SHP77 treated with DMSO at 0.1 percent for 48 hours (cell line): Measurements from ENCODE around the gene SUCLA2.
"Not testable (repeated sequence)": the region's sequence is repeated elsewhere in the genome, so short reads cannot be mapped to it uniquely, and the experiment has no call there.

Experiments used
- DNase-seq: peaks from one replicate; lab custom pipeline; 2025; lab: John Stamatoyannopoulos, UW

Gene SUCLA2

DNA sequence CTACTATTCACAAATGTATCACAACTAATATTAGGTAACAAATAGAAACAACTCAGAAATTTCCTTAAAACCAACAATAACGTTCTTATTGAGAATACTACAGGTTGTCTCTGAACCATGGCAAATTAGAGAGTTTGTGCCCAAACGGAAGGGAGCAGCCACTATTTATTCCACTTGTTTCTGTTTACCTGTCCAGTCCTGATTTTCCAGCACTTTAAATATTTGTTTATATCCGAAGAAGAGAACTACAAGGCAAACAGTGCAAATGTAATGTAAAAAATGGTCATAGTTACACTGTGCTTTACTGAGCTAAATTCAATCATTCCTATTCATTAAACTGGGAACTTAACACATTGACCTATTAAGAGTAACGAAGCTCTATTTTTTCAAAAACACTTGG, 9.2 kb downstream of the SUCLA2 start:
- no peak for DNase-seq

DNA sequence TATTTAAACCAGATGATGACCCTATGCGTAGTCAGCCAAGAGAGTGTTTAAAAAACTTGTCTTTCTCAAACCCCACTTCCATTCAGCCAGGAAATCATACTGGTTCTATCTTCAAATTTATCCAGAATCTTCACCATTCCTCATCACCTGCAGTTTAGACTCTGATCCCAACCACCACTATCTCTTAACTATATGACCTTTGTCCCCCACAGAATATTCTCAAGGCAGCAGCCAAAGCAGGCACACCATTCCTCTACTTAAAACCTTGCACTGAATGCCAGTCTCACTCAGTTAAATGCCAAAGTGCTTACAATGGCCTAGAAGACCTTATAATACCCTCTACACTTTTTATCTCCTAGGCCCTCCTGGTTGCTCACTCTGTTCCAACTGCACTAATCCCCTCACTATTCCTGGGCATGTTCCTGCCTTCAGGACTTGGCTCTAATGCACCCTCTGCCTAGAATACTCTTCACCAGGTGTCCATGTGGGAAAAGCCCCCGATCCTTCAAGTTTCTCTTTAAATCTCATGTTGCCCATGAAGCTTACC, 10.1 kb downstream of the SUCLA2 start:
- no peak for DNase-seq

DNA sequence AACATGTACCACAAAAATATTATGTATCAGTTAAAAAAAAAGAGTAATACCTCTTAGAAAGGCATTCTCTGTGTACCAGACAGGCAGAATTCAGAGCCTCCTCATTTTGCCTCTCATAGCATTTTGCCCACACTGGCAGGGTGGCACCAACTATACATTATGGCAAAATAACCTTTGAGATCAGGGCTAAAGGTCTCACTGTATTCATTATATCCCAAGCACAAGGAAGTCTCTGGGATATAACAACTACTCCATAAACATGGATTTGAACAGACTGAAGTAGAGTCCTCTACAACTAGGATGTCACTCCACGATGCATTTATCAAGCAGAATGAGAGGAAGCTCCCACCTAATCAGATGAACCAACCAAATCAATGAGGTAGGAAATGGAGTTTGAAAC, 10.6 kb downstream of the SUCLA2 start:
- no peak for DNase-seq

DNA sequence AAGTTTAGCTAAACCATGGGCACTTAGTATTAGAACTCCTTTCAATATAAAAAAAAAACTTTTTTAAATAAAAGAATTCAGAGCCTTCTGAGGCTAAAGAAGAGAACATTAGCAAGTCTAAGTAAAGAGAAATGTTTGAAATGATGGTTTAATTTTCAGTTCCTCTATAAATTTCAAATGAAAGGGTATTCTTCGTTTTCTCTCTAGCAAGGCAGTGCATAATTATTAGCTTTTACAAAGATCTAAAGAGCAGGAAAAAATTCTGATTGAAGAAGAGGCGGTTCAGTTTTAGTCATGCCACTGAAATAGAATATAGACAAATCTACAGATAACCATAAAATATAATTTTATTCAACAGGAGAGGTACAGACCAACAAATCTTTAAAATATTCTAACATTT, 18.0 kb downstream of the SUCLA2 start:
- no peak for DNase-seq

DNA sequence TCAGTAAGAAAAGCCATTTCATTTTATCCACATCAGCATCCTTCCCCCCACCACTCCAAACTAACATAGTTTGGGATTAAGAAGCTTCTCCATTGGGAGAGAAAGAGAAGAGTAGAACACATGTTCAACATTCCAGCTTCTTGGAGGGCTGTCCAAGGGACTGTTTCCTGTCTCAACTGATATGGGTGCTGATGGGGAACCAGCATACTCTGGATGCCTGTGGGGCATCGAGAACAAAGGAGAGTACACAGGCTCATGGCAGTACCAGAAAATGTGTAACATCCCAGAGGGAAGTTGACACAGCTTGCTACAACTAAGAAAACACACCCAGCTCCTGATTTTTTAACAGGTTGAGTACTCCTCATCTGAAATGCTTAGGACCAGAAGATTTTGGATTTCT, 24.7 kb downstream of the SUCLA2 start:
- DNase-seq = no peak

DNA sequence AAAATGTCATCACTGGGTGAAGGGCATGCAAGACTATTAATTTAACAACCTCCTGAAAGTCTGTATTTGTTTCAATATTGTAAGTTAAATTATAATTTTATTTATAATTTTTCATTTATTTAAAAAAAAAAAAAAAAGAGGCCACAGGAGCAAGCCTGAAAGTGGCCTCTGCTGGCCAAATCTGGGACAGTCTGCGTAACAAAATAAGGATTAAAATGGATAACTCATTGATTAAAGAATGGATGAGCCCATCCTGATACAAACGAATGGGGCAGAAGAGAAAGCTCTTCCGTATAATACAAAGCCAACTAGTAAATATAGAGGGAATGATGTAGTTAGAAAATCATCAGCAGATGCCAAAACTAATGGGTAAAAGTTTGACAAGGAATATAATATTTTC, 36.2 kb downstream of the SUCLA2 start:
- DNase-seq = no peak

DNA sequence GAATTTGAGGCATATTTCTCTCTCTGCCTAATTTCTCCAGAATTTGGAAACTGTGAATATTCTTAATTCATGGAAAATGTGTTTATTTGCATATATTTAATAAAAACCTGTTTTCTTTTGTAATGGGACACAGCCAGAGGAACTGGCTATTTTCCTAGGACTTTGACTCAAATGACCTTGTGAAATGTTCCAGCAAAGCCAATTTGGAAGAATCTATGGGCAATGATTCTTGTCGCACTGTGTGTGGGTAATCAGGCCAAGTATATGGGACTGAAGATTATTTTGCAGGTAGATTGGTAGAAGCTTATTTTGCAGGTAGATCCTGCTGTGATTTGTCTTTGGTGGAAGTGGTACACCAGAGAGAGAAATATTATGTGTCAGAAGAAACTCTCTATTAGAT, 38.8 kb downstream of the SUCLA2 start:
- no peak for DNase-seq

DNA sequence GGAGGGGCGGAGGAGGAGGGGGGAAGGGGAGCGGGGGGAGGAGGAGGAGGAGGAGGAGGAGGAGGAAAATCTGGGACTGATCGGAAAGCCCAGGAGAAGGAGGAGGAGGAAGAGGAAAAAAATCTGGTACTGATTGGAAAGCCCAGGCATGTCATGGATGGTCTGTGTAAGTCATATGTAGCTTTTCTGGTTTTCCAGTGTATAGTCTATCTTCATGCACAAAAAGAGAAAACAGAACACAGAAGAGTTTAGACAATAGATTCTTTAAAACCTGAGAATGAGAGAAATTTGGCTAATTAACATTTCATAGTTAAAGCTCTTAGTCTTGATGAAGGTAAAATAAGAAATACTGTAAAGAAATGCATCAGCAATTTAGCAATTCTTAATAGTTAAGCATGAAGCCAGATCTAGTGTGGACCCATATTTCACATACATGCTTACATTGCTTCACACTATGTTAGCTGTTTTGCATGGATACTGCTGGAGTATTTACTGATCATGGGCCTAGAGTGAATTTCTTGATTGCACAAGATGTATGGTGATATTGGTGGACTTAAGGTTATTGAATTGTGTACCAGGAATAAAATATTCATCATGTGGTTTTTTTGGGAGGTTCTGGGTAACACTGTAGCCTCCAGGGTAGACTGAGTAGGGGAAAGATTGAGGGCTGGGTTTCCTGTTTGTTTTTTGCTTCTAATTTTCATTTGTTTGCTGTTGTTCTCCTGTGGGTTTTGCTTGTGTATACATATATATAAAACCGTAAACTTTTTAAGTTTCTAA, 41.4 kb downstream of the SUCLA2 start:
- DNase-seq = no peak

DNA sequence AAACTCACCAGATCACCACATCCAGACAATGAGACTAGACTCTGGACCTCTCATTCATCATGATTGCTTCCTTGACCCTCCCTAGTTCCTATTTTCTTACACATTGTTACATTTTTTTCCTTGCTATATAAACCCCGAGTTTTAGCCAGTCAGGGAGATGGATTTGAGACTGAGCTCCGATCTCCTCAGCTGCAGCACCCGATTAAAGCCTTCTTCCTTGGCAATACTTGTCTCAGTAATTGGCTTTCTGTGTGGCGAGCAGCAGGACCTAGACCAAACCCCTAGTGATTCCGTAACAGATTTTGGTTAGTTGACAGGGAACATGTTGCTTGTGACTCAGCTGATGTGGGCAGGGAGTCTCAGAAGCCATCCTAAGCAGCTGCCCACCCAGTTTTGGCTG, 44.0 kb downstream of the SUCLA2 start:
- DNase-seq = no peak

DNA sequence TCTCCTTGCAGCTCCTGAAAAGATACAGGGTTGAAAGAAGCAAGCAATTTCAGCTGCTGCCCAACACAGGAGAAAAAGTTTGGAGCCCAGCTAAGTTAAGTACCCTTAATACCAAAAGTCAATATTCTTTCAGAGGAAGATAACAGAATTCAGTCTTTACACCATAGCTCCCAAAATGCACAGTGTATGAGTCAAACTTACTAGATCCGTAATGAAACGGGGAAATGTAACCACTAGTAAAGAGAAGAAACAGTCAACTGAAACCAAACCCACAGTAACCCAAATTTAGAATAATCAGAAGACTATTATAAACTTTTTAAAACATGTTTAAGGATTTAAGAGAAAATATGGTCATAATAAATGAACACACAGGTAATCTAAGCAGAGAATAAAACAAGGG, 45.2 kb downstream of the SUCLA2 start:
- no peak for DNase-seq

DNA sequence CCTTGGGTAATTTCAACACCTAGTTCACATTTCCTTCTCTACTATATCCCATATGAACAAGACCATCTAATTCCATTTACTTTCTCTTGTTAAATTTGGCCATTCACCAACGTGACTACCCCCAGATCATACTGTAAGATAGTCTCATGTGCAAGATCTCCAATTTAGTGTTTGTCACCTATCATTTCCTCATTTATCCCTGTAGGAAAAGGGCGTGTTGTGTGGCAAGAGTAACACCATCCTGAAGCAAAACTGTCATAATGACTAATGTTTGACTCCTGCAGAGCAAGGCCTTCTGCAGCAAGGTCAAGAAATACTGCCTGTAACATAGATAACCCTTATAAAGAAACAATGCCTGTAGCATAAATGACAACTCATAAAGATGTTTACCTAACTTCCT, 51.3 kb downstream of the SUCLA2 start:
- DNase-seq = no peak

DNA sequence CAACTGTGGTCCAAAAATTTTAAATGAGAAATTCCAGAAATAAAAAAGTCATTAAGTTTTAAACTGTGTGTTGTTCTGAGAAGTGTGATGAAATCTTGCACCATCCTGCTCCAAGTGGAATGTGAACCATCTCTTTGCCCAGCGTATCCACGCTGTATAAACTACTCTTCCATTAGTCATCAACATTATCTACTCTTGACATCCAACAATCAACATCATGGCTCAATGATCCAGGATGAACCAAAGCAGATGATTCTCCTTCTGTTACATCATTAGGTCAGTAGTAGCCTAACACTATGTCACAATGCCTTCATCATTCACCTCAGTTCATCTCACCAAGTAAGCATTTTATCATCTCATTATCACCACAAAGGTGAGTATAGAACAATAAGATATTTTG, 55.3 kb downstream of the SUCLA2 start:
- no peak for DNase-seq

DNA sequence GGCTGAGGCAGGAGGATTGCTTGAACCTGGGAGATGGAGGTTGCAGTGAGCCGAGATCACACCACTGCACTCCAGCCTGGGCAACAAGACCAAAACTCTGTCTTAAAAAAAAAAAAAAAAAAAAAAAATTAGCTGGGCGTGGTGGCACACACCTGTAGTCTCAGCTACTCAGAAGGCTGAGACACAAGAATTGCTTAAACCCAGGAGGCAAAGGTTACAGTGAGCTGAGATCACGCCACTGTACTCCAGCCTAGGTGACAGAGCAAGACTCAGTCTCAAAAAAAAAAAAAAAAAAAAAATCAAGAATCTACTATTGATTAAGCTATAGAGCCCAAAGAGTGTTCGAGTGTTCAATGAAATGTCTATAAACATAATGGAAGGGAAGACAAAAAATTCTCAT, 55.9 kb downstream of the SUCLA2 start:
- not testable (repeated sequence) for DNase-seq

DNA sequence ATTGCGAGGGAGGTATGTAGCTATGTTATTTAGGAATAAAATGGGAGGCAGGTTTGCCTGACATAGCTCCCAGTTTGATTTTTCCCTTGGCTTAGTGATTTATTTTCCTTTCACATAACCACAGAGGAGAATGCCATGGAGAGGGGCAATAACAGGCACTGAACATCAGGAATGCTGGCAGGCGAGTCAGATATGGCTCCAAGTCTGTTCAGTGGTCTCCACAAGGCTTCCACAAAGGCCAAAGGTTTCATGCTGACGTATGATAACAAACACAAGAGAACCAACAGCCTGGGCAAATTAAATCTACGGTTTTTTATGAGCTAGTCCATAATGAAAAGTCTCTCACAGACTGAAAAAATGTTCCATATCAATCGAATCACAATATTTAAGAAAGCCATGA, 66.7 kb downstream of the SUCLA2 start:
- no peak for DNase-seq

DNA sequence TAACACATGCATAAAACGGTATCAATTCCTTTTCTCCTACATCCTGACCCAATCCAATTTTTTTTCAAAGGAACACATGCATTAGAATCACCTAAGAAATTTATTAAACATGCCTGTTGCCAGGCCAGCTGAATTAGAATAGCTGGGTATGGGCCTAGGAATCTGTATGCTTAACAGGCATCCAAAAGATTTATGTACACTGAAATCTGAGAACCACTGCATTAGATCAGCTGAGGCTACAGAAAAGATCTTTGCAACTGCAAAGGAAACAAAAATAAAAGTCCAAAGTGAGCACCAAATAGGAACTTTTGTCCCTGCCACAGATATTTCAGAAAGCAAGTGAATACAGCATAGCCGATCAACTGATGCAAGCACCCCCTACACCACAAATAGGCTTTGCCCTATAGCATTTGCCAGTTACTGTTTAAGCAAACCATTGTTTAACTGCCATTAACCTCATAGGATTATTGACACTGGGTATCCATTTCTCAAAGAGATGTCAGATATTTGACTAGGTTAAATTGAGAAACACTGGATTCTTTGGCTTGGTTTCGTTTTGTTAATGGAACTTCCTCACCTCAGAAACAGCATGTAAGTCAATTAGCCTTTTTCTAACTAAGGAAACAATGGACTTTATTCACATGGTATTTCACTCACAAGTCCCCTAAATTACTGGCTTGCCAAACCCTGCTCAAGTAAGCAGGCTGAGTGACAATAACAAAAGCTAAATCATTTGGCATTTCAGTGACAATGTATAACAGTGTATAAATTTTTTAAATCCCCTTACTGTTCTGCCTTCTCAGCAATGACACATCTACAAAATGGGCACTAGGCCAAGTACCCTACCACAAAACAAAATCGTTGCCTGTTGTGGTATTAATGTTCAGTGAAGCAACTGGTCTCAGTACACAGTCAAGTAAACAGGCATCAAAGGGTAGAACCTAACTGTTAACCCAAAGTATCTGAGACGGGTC, 67.8 kb downstream of the SUCLA2 start:
- DNase-seq = no peak

DNA sequence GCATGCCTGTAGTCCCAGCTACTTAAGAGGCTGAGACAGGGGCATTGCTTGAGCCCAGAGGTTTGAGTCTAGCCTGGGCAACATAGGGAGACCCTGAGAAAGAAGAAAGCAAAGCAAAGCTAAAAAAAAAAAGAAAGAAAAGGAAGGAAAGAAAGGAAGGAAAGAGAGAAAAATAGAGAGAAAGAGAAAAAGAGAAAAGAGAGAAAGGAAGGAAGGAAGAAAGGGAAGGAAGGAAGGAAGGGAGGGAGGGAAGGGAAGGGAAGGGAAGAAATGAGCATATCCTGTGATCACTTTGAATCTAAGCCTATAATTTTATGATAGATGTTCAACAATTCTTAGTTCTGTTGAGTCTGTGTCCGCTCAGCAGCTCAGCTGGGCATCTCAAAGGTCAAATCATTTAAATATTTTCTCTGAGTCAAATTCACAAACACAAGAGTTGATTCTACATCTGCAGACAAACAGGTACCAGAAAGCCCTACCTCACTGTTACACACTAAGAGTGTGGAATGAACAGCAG, 70.4 kb downstream of the SUCLA2 start:
- DNase-seq = no peak

DNA sequence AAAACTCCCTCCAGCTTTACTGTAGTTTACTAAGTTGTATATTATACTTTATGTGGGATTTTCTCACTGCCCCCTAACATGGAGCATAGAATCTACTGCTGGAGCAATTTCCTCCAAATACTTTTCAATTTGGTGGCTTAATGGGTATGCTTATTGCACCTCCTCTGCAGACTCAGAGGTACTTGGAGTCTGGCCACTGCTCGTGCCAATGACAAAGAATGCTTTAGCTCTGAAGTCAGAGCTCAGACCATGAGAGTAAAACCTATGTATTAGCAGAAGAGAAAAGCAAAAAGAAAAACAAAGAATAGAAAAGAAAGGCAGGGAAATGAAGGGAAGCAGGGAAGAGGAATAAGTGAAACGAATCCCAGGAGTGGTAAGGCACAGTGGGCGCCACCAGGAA, 71.9 kb downstream of the SUCLA2 start:
- no peak for DNase-seq

DNA sequence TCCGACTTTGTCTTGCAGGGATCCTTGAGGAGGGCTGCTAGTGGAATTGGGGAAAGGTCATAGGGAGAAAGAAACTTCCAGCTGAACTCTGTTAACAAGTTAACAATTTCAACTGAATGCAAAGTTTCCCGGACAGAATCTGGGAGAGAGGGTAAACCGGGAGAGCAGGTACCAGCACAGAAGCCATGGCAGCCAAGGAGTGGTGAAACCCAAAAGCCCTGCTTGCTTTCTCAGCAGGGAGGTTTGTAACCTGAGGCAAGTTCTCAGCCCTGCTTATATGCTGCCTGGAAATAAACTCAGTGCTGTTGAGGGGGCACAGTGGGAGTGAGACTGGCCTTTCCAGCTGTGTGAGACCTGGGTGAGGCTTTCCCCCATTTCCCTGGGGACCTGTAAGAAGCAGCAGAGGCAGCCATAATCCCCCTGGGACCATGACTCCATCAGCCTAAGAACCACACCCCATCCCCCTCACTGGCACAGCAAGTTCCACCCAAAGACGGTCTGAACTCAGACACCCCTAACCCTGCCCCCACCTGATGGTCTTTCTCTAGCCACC, 84.0 kb downstream of the SUCLA2 start:
- DNase-seq = no peak

DNA sequence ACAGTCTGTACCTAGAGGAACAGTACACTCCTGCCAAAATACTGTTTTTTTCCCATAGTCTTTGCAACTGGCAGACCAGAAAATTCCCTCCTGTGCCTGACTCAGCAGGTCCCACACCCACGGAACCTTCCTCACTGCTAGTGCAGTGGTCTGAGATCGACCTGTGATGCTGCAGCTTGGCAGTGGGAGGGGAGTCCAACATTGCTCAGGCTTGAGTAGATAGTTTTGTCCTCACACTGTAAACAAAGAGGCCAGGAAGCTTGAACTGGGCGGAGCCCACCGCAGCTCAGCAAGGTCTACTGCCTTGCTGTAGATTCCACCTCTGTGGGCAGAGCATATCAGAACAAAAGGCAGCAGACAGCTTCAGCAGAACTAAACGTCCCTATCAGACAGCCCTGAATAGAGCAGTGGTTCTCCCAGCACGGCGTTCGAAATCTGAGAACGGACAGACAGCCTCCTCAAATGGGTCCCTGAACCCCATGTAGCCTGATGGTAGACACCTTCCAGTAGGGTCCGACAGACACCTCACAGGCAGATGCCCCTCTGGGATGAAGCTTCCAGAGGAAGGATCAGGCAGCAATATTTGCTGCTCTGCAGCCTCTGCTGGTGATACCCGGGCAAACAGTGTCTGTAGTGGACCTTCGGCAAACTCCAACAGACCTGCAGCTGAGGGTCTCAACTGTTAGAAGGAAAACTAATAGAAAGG, 92.7 kb downstream of the SUCLA2 start:
- no peak for DNase-seq

DNA sequence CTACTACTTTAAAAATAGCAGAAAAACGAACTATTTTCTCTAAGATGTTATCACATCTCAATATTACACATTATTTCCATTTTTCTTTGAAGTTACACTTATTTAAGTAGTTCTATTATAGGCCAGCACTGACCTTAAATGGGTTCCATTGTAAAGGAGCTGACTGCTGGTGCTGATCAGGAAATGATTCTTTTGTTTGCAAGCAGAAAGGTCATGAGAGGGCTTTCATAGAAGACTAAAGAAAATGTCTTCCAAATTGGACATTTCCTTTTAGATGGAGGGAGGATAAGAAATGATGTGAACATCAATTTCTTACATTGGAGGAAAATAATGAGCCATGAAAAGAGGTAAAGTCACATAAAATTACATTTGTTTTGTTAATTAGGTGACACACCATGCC, 96.2 kb downstream of the SUCLA2 start:
- DNase-seq = no peak

DNA sequence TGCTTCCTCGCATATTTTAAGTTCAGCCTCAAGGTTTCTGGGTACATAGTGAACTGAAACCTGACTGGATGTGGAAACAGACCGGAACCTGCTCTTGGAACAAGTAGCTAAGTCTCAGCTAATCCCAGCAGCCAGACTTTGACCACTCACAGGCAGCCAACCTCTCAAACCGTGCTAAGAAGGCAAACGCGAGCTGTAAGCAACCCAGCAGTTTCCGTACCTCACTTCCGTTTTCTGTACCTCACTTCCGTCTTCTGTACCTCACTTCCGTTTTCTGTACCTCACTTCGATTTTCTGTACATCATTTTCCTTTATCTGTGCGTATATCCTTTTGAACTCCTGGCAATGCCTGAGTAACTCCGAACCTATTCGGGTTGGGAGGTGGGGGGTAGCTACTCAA, 96.8 kb downstream of the SUCLA2 start:
- no peak for DNase-seq

DNA sequence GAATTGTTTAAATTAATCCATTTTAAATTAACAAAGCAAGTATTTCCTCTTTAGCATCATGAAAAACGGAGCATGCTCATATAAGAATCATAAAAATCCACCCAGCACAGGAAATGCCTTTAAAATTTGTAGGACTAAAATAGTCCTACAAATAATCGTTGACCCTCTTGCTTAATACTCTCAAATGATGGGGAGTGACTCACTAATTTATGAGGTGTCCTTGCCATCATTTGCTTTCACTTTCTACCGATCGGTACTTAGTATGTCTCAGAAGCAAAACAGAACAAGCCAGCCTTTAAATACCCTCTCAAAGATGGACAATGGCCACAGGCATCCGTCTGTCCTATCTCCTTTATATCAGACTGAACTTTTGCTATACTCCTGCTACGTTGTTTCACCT, 97.2 kb downstream of the SUCLA2 start:
- no peak for DNase-seq
